ENCODE results near the gene OR6C70.

GRCh38 chr12:55469291-55469690 is 647 bp downstream of the OR6C70 start:
- no peak for TF ChIP-seq POLR2A (IDR thresholded peaks at IDR 0.05)
- TF ChIP-seq CTCF (IDR thresholded peaks at IDR 0.05): no peak
- no peak for TF ChIP-seq POLR2AphosphoS5 (IDR thresholded peaks at IDR 0.05)

Measured in gastroesophageal sphincter (tissue), 3 donors.